ENCODE measurements around the gene SLX9.
A peak's percentile ranks its signal among the peaks of the same experiment; 100 is the strongest.
"Not testable (repeated sequence)": the region's sequence is repeated elsewhere in the genome, so short reads cannot be mapped to it uniquely, and the experiment has no call there.

SLX9 gene

DNA sequence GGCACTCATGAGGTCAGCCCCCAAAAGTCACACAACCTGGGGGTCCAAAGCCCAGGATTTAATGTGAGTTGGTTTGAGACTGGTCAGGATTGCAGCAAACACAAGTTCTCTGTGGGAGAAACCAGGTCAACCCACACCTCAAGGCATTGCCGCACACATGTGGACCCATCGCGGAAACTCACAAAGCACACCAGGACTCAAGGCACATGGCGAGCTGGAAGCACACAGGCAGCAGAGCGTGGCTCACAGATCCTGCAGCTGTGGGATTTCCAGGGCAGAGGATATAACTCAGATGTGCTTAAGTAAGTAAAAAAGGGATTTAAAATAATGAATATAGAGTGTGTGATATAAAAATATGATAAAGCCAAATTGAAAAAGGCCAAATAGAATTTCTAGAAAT is 82.9 kb downstream of the SLX9 start:
- TF ChIP-seq, protein P1, sequence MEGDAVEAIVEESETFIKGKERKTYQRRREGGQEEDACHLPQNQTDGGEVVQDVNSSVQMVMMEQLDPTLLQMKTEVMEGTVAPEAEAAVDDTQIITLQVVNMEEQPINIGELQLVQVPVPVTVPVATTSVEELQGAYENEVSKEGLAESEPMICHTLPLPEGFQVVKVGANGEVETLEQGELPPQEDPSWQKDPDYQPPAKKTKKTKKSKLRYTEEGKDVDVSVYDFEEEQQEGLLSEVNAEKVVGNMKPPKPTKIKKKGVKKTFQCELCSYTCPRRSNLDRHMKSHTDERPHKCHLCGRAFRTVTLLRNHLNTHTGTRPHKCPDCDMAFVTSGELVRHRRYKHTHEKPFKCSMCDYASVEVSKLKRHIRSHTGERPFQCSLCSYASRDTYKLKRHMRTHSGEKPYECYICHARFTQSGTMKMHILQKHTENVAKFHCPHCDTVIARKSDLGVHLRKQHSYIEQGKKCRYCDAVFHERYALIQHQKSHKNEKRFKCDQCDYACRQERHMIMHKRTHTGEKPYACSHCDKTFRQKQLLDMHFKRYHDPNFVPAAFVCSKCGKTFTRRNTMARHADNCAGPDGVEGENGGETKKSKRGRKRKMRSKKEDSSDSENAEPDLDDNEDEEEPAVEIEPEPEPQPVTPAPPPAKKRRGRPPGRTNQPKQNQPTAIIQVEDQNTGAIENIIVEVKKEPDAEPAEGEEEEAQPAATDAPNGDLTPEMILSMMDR (IDR thresholded peaks at IDR 0.05): no peak
- H3K27ac Mint-ChIP-seq: peak overlapping the region; percentile 64
- H3K4me1 Mint-ChIP-seq: peaks cover 46% of the 10 kb centered on the region
- H3K9me3 Mint-ChIP-seq: peaks cover 31% of the 10 kb centered on the region
- DNase-seq: no peak
- peaks cover 49% of the 10 kb centered on the region for H3K27me3 Mint-ChIP-seq (ENCODE audit: low read depth, poor library complexity)
- no peak overlapping the region for H3K4me3 Mint-ChIP-seq
- peaks cover 5% of the 10 kb centered on the region for H3K36me3 Mint-ChIP-seq (ENCODE audit: low read depth)

DNA sequence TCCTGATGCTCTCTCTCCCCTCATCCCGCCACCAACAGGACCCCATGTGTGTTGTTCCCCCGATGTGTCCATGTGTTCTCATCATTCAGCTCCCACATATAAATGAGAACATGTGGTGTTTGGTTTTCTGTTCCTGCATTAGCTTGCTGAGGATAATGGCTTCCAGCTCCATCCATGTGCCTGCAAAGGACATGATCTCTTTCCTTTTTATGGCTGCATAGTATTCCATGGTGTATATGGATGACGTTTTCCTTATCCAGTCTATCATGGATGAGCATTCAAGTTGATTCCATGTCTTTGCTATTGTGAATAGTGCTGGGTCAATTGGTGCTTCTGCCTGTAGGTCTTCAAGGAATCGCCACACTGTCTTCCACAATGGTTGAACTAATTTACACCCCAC is 84.7 kb downstream of the SLX9 start:
- Mint-ChIP-seq H3K4me1 (peaks cover 48% of the 10 kb centered on the region), H3K9me3 (peaks cover 31% of the 10 kb centered on the region), H3K27me3 (ENCODE audit: low read depth, poor library complexity) (peaks cover 44% of the 10 kb centered on the region)
- not testable (repeated sequence) for H3K4me3 Mint-ChIP-seq; H3K27ac Mint-ChIP-seq; H3K36me3 Mint-ChIP-seq (ENCODE audit: low read depth); DNase-seq

DNA sequence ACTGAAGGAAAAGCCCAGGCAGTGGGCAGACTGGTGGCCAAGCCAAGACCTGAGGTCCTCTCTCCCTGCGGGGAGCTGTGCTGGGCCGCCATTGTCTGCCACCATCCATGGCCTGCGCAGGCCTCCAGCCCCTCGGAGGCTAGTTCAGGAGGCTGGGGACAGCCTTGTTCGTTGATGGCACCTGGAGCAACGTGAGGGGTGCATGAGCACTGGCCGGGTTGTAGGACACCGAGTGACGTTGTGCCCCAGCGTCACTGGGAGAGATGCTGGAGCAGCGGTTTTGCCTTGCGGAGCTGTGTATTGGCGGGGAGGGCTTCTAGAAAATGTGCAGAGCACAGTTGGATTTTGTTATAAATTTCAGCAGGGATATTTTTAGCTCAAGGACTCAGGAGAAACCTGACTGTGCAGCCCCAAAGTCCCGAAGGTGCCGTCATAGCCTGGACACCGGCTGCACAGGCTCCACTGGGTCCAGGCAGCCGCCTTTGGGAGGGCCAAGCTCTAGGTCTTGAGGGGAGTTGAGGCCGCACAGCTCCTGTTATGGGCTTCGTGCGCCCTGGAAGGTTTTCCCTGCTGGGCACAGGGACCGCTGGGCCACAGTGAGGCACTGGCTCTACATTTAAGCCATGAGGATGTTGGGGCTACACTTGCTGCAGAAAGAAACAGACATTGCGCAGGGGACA is 86.4 kb downstream of the SLX9 start:
- Mint-ChIP-seq H3K27ac (no peak overlapping the region), H3K4me3 (no peak overlapping the region), H3K9me3 (peaks cover 31% of the 10 kb centered on the region), H3K27me3 (ENCODE audit: low read depth, poor library complexity) (peaks cover 45% of the 10 kb centered on the region), H3K36me3 (ENCODE audit: low read depth) (peaks cover 5% of the 10 kb centered on the region), H3K4me1 (peaks cover 52% of the 10 kb centered on the region)
- DNase-seq: no peak
- TF ChIP-seq, protein P1 (IDR thresholded peaks at IDR 0.05): no peak

Data from nephron progenitor cell (in vitro differentiated cells).